ENCODE results near the gene PARVB. TPM values are rescaled to one million over a fixed set of nuclear protein-coding genes. Genes with fewer than 3 reads are reported as not detected.

PARVB gene
- total RNA-seq, 2 experiments from 2014 or later, result 39.4 to 41.0 TPM

- no peak overlapping the region for H3K4me3 Mint-ChIP-seq
- no peak overlapping the region for H3K27ac Mint-ChIP-seq
- H3K27me3 Mint-ChIP-seq (ENCODE audit: low read depth), result no peaks in the 10 kb centered on the region
- peaks cover 13% of the 10 kb centered on the region for H3K4me1 Mint-ChIP-seq (ENCODE audit: low read depth)
- POLR2A ChIA-PET, result no interaction called here
- H3K36me3 Mint-ChIP-seq (ENCODE audit: low read depth), result peaks cover 12% of the 10 kb centered on the region
- H3K9me3 Mint-ChIP-seq (ENCODE audit: insufficient read depth), result peaks cover 4% of the 10 kb centered on the region
- CTCF ChIA-PET, result no interaction called here
- DNase-seq (no peak), ATAC-seq (no peak)
Measured at GRCh38 chr22:44212936-44213335, 188.8 kb downstream of the PARVB start.

DNA sequence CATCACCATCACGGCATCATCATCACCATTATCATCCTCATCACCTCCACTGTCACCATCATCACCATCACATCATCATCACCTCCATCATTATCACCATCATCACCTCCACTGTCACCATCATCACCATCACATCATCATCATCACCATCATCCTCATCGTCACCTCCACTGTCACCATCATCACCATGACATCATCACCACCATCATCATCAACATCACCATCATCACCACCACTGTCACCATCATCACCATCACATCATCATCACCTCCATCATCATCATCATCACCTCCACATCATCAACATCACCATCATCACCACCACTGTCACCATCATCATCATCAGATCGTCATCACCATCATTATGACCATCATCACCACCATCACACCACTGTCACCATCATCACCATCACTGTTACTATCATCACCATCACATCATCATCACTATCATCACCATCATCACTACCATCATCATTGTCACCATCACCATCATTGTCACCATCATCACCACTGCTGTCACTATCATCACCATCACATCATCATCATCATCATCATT is 189.5 kb downstream of the PARVB start:
- DNase-seq, result no peak
- Mint-ChIP-seq H3K4me3 (no peak overlapping the region), H3K27me3 (ENCODE audit: low read depth) (no peaks in the 10 kb centered on the region), H3K36me3 (ENCODE audit: low read depth) (peaks cover 10% of the 10 kb centered on the region), H3K4me1 (ENCODE audit: low read depth) (peaks cover 13% of the 10 kb centered on the region), H3K27ac (no peak overlapping the region), H3K9me3 (ENCODE audit: insufficient read depth) (peaks cover 4% of the 10 kb centered on the region)
- no peak for ATAC-seq
- CTCF ChIA-PET, result no interaction called here
- POLR2A ChIA-PET, result no interaction called here

DNA sequence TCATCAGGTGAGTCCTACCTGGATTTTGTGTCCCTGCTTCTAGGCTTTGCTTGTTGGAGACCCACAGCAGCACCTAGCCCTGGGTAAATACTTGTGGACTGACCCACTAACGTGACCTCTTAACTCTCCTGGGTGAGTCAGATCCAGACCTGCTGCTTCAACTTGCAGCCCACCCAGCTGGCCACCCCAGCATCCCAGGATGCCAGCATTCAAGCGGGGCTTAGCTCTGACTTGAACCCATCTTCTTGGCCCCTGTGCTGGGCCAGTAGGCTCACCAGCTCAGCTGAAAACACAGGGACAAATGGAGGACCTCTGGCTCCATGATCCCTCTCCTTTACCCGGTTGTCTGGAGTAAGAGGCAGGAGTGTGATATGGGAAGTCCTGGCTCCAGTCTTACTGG is 190.1 kb downstream of the PARVB start:
- H3K4me1 Mint-ChIP-seq (ENCODE audit: low read depth), result peaks cover 9% of the 10 kb centered on the region
- H3K27me3 Mint-ChIP-seq (ENCODE audit: low read depth), result no peaks in the 10 kb centered on the region
- no peak overlapping the region for H3K4me3 Mint-ChIP-seq
- no peaks in the 10 kb centered on the region for H3K9me3 Mint-ChIP-seq (ENCODE audit: insufficient read depth)
- DNase-seq (no peak), ATAC-seq (no peak)
- CTCF ChIA-PET, result no interaction called here
- no peak overlapping the region for H3K27ac Mint-ChIP-seq
- peaks cover 5% of the 10 kb centered on the region for H3K36me3 Mint-ChIP-seq (ENCODE audit: low read depth)
- POLR2A ChIA-PET, result no interaction called here

GRCh38 chr22:44214764-44215163 is 190.7 kb downstream of the PARVB start:
- peaks cover 5% of the 10 kb centered on the region for H3K4me1 Mint-ChIP-seq (ENCODE audit: low read depth)
- H3K27ac Mint-ChIP-seq, result no peak overlapping the region
- H3K9me3 Mint-ChIP-seq (ENCODE audit: insufficient read depth), result no peaks in the 10 kb centered on the region
- no peaks in the 10 kb centered on the region for H3K27me3 Mint-ChIP-seq (ENCODE audit: low read depth)
- H3K4me3 Mint-ChIP-seq, result no peak overlapping the region
- ChIA-PET POLR2A (no interaction called here), CTCF (no interaction called here)
- peaks cover 2% of the 10 kb centered on the region for H3K36me3 Mint-ChIP-seq (ENCODE audit: low read depth)
- DNase-seq (peak; percentile 8), ATAC-seq (no peak)

DNA sequence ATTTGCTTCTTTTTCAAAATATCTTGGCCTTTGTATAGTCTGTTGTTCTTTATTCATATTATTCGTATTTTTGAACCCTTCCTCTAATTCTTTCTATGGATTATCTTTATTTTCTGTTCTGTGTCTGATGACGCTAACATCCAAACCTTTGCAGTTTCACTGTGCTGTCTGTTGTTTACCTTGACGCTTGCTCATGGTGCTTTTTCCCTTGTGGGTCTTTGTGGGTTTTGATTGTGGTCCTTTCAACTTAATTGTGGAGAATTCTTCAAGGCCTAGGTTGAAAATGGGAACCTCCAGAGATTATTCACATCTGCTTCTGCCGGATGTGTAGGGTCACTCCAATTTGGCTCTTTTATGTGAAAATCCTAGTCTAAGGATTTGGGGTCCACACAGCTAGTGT is 191.2 kb downstream of the PARVB start:
- ATAC-seq (no peak), DNase-seq (no peak)
- no peaks in the 10 kb centered on the region for H3K9me3 Mint-ChIP-seq (ENCODE audit: insufficient read depth)
- ChIA-PET POLR2A (no interaction called here), CTCF (no interaction called here)
- H3K36me3 Mint-ChIP-seq (ENCODE audit: low read depth), result peaks cover 2% of the 10 kb centered on the region
- H3K27me3 Mint-ChIP-seq (ENCODE audit: low read depth), result no peaks in the 10 kb centered on the region
- H3K4me3 Mint-ChIP-seq, result no peak overlapping the region
- no peak overlapping the region for H3K27ac Mint-ChIP-seq
- H3K4me1 Mint-ChIP-seq (ENCODE audit: low read depth), result no peaks in the 10 kb centered on the region

DNA sequence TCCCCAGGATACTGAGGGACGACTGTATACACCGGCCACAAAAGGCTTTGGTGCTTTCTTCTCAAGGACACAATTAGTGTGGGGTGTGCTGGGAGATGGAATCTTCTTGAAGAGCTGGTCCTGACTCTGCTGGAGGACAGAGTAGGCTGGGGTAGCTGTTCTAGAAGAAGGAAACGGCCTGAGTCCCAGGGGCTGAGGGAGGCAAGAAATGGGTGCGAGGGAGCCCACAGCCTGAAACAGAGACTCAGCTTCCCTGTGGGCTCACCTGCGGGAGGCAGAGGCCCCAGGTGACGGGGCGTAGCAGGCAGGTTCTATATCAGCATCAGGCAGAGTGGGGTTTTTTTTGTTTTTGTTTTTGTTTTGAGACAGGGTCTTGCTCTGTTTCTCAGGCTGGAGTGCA is 193.2 kb downstream of the PARVB start:
- POLR2A ChIA-PET, result interaction anchor here (1.3 kb wide), 1 partner anchor 10 kb away, joined by 3 read pairs; no protein-coding TSS in a partner anchor
- Mint-ChIP-seq H3K9me3 (ENCODE audit: insufficient read depth) (no peaks in the 10 kb centered on the region), H3K4me1 (ENCODE audit: low read depth) (no peaks in the 10 kb centered on the region), H3K27ac (no peak overlapping the region), H3K27me3 (ENCODE audit: low read depth) (no peaks in the 10 kb centered on the region), H3K4me3 (no peak overlapping the region), H3K36me3 (ENCODE audit: low read depth) (no peaks in the 10 kb centered on the region)
- ATAC-seq (no peak), DNase-seq (no peak)
- CTCF ChIA-PET, result interaction anchor here (0.7 kb wide), 1 partner anchor 121 kb away, joined by 3 read pairs; no protein-coding TSS in a partner anchor

DNA sequence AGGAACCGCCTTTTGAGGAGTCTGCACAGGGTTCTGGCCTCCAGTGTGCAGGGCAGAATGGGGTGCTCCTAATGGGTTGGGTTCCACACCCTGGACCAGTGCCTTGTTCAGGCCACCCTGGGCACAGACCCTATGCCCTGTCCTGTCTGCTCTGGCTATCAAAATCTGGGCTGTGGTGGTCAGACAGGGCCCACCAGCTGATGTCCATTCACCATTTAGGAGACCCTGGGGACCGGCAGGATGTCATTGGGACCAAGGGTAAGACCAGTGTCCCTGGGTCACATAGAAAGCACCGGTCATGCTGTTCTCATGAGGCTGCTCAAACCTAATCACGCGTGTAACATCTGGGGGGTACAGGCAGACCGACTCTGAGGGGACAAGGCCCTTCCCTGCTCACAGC is 194.0 kb downstream of the PARVB start:
- Mint-ChIP-seq H3K4me1 (ENCODE audit: low read depth) (no peaks in the 10 kb centered on the region), H3K27me3 (ENCODE audit: low read depth) (no peaks in the 10 kb centered on the region), H3K9me3 (ENCODE audit: insufficient read depth) (no peaks in the 10 kb centered on the region), H3K27ac (no peak overlapping the region), H3K36me3 (ENCODE audit: low read depth) (no peaks in the 10 kb centered on the region), H3K4me3 (no peak overlapping the region)
- ChIA-PET POLR2A (interaction anchor here (1.3 kb wide), 1 partner anchor 11 kb away, joined by 3 read pairs; no protein-coding TSS in a partner anchor), CTCF (no interaction called here)
- ATAC-seq (no peak), DNase-seq (no peak)

DNA sequence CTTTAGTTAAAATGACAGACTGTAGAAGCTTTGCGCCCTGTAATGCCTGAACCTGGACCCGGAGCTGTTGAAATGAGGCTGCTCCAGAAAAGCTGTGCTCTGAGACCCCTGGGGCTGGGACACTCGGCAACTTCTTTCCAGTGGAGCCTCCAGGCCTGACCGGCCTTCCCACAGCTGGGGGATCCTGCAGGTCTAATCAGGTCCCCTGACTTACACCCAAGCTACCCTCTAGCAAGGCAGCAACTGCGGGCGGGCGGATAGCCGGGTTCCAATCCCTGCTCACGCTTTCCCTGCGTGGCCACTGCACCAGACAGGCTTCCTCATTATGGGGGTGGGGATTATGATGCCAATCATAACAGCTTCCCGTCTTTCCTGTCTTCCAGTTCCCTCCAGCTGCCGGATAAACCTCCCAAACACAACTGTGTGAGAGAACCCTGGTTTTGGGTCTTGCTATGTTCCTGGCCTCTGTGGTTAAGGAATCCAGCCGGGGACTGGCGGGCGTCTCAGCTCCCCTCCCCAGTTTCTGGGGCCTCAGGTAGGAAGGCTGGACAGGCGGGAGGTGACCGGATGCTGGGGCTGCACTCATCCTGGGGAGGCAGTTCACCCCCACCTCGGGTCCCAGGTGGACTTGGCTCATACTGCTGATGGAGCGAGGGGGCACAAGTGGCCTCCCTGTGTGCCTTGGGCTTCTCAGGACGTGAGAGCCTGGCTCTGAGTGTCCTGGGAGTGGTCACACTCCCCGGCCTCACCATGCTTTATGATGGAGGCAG is 195.2 kb downstream of the PARVB start:
- ChIA-PET CTCF (no interaction called here), POLR2A (no interaction called here)
- no peak overlapping the region for H3K27ac Mint-ChIP-seq
- peaks cover 3% of the 10 kb centered on the region for H3K27me3 Mint-ChIP-seq (ENCODE audit: low read depth)
- DNase-seq (no peak), ATAC-seq (no peak)
- H3K4me1 Mint-ChIP-seq (ENCODE audit: low read depth), result no peaks in the 10 kb centered on the region
- no peaks in the 10 kb centered on the region for H3K36me3 Mint-ChIP-seq (ENCODE audit: low read depth)
- no peaks in the 10 kb centered on the region for H3K9me3 Mint-ChIP-seq (ENCODE audit: insufficient read depth)
- no peak overlapping the region for H3K4me3 Mint-ChIP-seq

DNA sequence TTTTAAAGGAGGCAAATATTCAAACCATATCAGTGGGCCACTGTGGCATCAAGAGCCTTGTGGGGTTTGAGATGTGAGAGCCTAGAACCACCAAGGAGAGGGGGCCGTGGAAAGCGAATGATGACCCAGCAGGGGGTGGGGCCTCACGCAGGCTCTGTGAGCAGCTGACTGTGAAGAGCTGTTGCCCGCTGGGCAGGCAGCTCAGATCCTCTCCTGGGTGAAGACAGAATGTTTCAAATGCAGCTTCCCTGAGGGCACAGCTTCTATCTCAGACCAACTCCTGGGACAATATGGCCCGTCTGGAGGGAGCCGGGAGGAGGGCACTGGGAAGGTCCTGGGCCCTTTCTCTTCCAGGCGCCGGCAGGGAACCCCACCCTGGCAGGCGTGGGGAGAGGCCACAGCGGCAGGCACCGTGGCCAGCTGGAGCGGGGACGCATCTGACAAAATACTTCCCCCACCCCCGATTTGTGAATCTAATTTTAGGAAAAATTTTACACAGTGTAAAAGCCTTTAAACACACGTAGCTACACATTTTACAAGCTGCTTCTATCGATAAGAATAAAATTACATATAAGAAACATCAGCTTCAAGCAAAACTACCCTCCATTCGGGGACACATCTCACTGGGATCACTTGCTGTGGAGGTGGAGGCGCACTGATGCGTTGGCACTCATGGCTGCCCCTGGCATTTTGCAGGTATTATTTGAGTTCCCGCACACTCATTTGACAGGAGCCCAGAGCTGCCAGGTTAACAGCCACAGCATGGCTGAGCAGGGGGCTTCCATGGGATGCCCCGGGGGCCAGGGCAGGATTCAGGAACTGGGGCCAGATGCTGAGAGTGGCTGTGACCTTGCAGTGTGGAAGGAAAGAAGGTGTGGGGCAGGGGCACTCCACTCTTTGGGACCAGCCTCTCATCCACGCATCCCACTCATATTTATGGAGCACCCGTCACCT is 196.9 kb downstream of the PARVB start:
- ChIA-PET CTCF (no interaction called here), POLR2A (no interaction called here)
- no peaks in the 10 kb centered on the region for H3K36me3 Mint-ChIP-seq (ENCODE audit: low read depth)
- no peaks in the 10 kb centered on the region for H3K4me1 Mint-ChIP-seq (ENCODE audit: low read depth)
- no peak for DNase-seq
- peaks cover 12% of the 10 kb centered on the region for H3K27me3 Mint-ChIP-seq (ENCODE audit: low read depth)
- no peak overlapping the region for H3K27ac Mint-ChIP-seq
- no peak overlapping the region for H3K4me3 Mint-ChIP-seq
- no peak for ATAC-seq
- no peaks in the 10 kb centered on the region for H3K9me3 Mint-ChIP-seq (ENCODE audit: insufficient read depth)

- no peak for DNase-seq
- no peaks in the 10 kb centered on the region for H3K9me3 Mint-ChIP-seq (ENCODE audit: insufficient read depth)
- H3K36me3 Mint-ChIP-seq (ENCODE audit: low read depth), result no peaks in the 10 kb centered on the region
- no peak overlapping the region for H3K4me3 Mint-ChIP-seq
- H3K4me1 Mint-ChIP-seq (ENCODE audit: low read depth), result no peaks in the 10 kb centered on the region
- no peak for ATAC-seq
- POLR2A ChIA-PET, result no interaction called here
- H3K27me3 Mint-ChIP-seq (ENCODE audit: low read depth), result peaks cover 16% of the 10 kb centered on the region
- no peak overlapping the region for H3K27ac Mint-ChIP-seq
- CTCF ChIA-PET, result no interaction called here
Measured at GRCh38 chr22:44221710-44222475, 197.8 kb downstream of the PARVB start.
